A673 (cell line): ENCODE measurements around the gene PDGFB. TPM values are rescaled to one million over a fixed set of nuclear protein-coding genes. Genes with fewer than 3 reads are reported as not detected.

Experiments
- BruUV-seq: library from RNA; stranded (reverse); fragments of 400-500 nt; replicated peaks from 2 replicates; lab custom pipeline; 2021; lab: Mats Ljungman, UMichigan
- CTCF ChIA-PET: fragments of 300-600 bp; sonication (Branson Sonifier 250); formaldehyde crosslinking; loops from one replicate; lab custom pipeline; 2022; ENCODE audit warnings: antibody characterized with exemption; lab: Charles Lee
- POLR2A ChIA-PET: fragments of 300-600 bp; sonication (Branson Sonifier 250); formaldehyde crosslinking; loops from one replicate; lab custom pipeline; 2022; ENCODE audit warnings: antibody characterized with exemption; ENCODE audit not compliant: low non-redundant PET; lab: Charles Lee
- DNase-seq: peaks from one replicate; pipeline ENCODE4 v3.0.0-alpha.2; 2015; ENCODE audit warnings: low spot score
- H3K27ac ChIP-seq: fragments of 200-600 bp; sonication (generic); 2 replicates; pipeline ENCODE4 v1.5.1; 2016; ENCODE audit warnings: mixed run types, low read depth, mild to moderate bottlenecking, mixed read lengths, antibody characterized with exemption, low read length; ENCODE audit not compliant: poor library complexity, severe bottlenecking
- H3K27me3 ChIP-seq: fragments of 200-600 bp; sonication (generic); replicated peaks from 2 replicates; pipeline ENCODE4 v1.6.1; 2017; ENCODE audit warnings: mixed run types, low read depth, mild to moderate bottlenecking, mixed read lengths, antibody characterized with exemption, low read length; ENCODE audit not compliant: insufficient read depth, poor library complexity
- H3K36me3 ChIP-seq: fragments of 200-600 bp; sonication (generic); 2 replicates; pipeline ENCODE4 v1.6.1; 2016; ENCODE audit warnings: mixed run types, mild to moderate bottlenecking, mixed read lengths, antibody characterized with exemption, low read length; ENCODE audit not compliant: insufficient read depth, poor library complexity, severe bottlenecking
- H3K4me1 ChIP-seq: fragments of 200-600 bp; sonication (generic); 2 replicates; pipeline ENCODE4 v1.6.1; 2017; ENCODE audit warnings: mixed run types, mild to moderate bottlenecking, mixed read lengths, antibody characterized with exemption, low read length; ENCODE audit not compliant: insufficient read depth, poor library complexity, severe bottlenecking
- H3K4me3 ChIP-seq: fragments of 200-600 bp; sonication (generic); 2 replicates; pipeline ENCODE4 v1.5.1; 2016; ENCODE audit warnings: low read depth, mixed run types, mild to moderate bottlenecking, mixed read lengths, low read length; ENCODE audit not compliant: poor library complexity, severe bottlenecking
- H3K9me3 ChIP-seq: fragments of 200-600 bp; sonication (generic); 2 replicates; pipeline ENCODE4 v1.6.1; 2016; ENCODE audit warnings: mixed run types, low read depth, mild to moderate bottlenecking, mixed read lengths, antibody characterized with exemption, low read length; ENCODE audit not compliant: poor library complexity, severe bottlenecking
- CTCF ChIP-seq: fragments of 300-800, 200-600 bp; sonication (generic); conservative IDR thresholded peaks from 2 replicates; pipeline ENCODE4 v1.5.1; 2017; ENCODE audit warnings: low read depth, mild to moderate bottlenecking, antibody characterized with exemption, low read length, moderate library complexity, mixed read lengths
- EZH2 ChIP-seq: fragments of 200-600 bp; sonication (generic); IDR thresholded peaks from 2 replicates; pipeline ENCODE4 v1.6.1; 2017; ENCODE audit warnings: borderline replicate concordance, low read depth, mild to moderate bottlenecking, mixed read lengths, antibody characterized with exemption, low read length; ENCODE audit not compliant: poor library complexity, severe bottlenecking
- intact Hi-C: fragments of 100-400 bp; cut with micrococcal nuclease; formaldehyde crosslinking; loops from one replicate; pipeline ENCODE4 v1.10.0; 2022; ENCODE audit not compliant: unreplicated experiment
- total RNA-seq: library from RNA; stranded (reverse); gene quantifications from 2 replicates; pipeline ENCODE4 v1.2.3, GENCODE V29; 2021

PDGFB gene
- total RNA-seq, 1 experiment from 2014 or later, result 0.09 TPM

- intact Hi-C loops, result loop anchor here (10.0 kb wide), 1 partner anchor 67 kb away; no protein-coding TSS in a partner anchor
- Histone ChIP-seq H3K4me1 (peaks cover 23% of the 10 kb centered on the region), H3K9me3 (no peaks in the 10 kb centered on the region), H3K36me3 (no peaks in the 10 kb centered on the region), H3K27me3 (peaks cover 50% of the 10 kb centered on the region), H3K4me3 (no peak overlapping the region), H3K27ac (no peak overlapping the region)
- no TSS peak for BruUV-seq
- TF ChIP-seq EZH2 (no peak), CTCF (no peak)
- DNase-seq, result no peak
- ChIA-PET POLR2A (no interaction called here), CTCF (no interaction called here)
These were observed 2.8 kb downstream of the PDGFB start for GRCh38 chr22:39241794-39242594.

GRCh38 chr22:39240831-39241793 is 3.7 kb downstream of the PDGFB start:
- H3K27me3 ChIP-seq, result peaks cover 44% of the 10 kb centered on the region
- no TSS peak for BruUV-seq
- no peak for TF ChIP-seq EZH2
- TF ChIP-seq CTCF, result no peak
- no peak overlapping the region for H3K4me3 ChIP-seq
- CTCF ChIA-PET, result no interaction called here
- no peak overlapping the region for H3K27ac ChIP-seq
- no peaks in the 10 kb centered on the region for H3K9me3 ChIP-seq
- POLR2A ChIA-PET, result no interaction called here
- no peak for DNase-seq
- H3K36me3 ChIP-seq, result no peaks in the 10 kb centered on the region
- peaks cover 29% of the 10 kb centered on the region for H3K4me1 ChIP-seq
- intact Hi-C loops, result loop anchor here (10.0 kb wide), 1 partner anchor 66 kb away; no protein-coding TSS in a partner anchor

- Histone ChIP-seq H3K27ac (no peak overlapping the region), H3K36me3 (no peaks in the 10 kb centered on the region), H3K27me3 (peaks cover 33% of the 10 kb centered on the region), H3K4me1 (peaks cover 29% of the 10 kb centered on the region), H3K4me3 (no peak overlapping the region), H3K9me3 (no peaks in the 10 kb centered on the region)
- TF ChIP-seq EZH2 (no peak), CTCF (no peak)
- CTCF ChIA-PET, result no interaction called here
- no peak for DNase-seq
- no TSS peak for BruUV-seq
- POLR2A ChIA-PET, result no interaction called here
- intact Hi-C loops, result loop anchor here (10.0 kb wide), 1 partner anchor 65 kb away; no protein-coding TSS in a partner anchor
These were observed 5.0 kb downstream of the PDGFB start for GRCh38 chr22:39239561-39240423.
